Skeletal muscle tissue (tissue), 4 donors: ENCODE measurements around the gene BHLHA15. TPM values are rescaled to one million over a fixed set of nuclear protein-coding genes. Genes with fewer than 3 reads are reported as not detected.
"Not testable (repeated sequence)": the region's sequence is repeated elsewhere in the genome, so short reads cannot be mapped to it uniquely, and the experiment has no call there.

Source experiments
- H3K27ac ChIP-seq: one replicate; pipeline ENCODE4 v1.7.0; 2013; ENCODE audit warnings: mild to moderate bottlenecking, low read depth, low read length, inconsistent platforms
- H3K27me3 ChIP-seq, 3 donors: one replicate each; pipeline ENCODE4 v1.7.0; 2013; ENCODE audit warnings: low read length in 3 of 3; ENCODE audit not compliant: control insufficient read depth in 3 of 3, insufficient read depth in 3 of 3
- H3K36me3 ChIP-seq, 3 donors: one replicate each; pipeline ENCODE4 v1.7.0; 2013; ENCODE audit warnings: low read length in 3 of 3; ENCODE audit not compliant: control insufficient read depth in 3 of 3, insufficient read depth in 3 of 3
- H3K4me1 ChIP-seq, 3 donors: one replicate each; pipeline ENCODE4 v1.7.0; 2013; ENCODE audit warnings: low read length in 3 of 3, mild to moderate bottlenecking in 3 of 3; ENCODE audit not compliant: control insufficient read depth in 3 of 3, insufficient read depth in 3 of 3
- H3K4me3 ChIP-seq, 3 donors: one replicate each; pipeline ENCODE4 v1.7.0; 2013; ENCODE audit warnings: low read length in 3 of 3
- H3K9ac ChIP-seq, 3 donors: one replicate each; pipeline ENCODE4 v1.7.0; 2013; ENCODE audit warnings: low read length in 3 of 3, mild to moderate bottlenecking in 3 of 3, moderate library complexity in 2 of 3, low read depth in 1 of 3
- H3K9me3 ChIP-seq, 3 donors: one replicate each; pipeline ENCODE4 v1.7.0; 2013; ENCODE audit warnings: low read length in 3 of 3; ENCODE audit not compliant: control insufficient read depth in 3 of 3
- total RNA-seq: library from RNA; depleted of rRNA; stranded (reverse); fragments of >200 nt; gene quantifications from one replicate; pipeline ENCODE4 v1.2.3, GENCODE V29; 2014
- donor health status: Osteomylitis.

BHLHA15 gene
- total RNA-seq, 1 donor from 2014 or later, result not detected

DNA sequence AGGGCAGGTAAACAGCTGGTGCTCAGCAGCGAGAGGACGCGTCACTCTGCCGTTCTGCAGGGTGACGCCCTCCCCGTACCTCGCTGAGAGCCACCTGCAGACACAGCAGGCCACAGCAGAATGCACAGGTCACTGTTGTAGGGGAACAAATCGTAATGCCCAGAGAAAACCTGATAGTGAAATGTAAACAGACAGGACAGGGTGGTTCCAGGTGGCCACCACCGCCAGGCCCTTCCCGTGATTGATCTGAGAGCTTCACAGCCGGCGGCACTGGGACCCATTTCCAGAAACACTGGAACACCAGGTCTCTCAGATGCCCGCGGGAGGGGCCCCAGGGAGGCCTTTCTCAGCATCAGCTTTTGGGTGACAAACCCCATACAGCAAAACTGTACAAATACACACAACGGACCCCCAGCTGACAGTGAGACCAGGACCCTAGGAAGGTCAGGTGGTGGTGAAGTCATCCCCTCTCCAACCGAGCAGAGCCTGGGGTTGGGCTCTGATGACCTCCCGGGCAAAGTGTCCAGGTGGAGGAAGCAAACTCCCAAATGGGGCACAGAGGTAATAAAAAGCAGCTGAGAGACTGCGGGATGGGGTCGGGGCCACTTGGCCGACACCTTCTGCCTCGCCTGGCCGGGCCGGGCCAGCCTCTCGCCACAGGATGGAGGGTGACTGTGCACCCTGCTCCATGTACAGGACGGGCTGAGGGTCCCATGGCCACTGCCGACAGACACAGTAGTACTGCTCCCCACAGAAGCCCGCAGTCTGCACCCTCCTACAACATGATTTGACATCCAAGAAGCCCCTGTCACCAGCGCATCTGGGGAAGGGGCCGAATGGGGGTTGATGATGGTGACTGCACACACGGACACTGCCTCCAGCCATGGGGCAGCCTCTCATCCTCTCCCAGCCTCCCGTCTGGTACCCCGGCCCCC lies 4.6 kb downstream of the BHLHA15 start:
- H3K27me3 ChIP-seq, result peaks cover 0 to 6% (median 3%) of the 10 kb centered on the region in 3 donors
- H3K4me1 ChIP-seq, result peaks cover 0 to 2% (median 0%) of the 10 kb centered on the region in 3 donors
- H3K36me3 ChIP-seq, result peaks cover 2% of the 10 kb centered on the region in 3 donors
- peaks cover 0 to 3% (median 0%) of the 10 kb centered on the region in 3 donors for H3K9me3 ChIP-seq
- no peak overlapping the region for H3K4me3 ChIP-seq
- no peak overlapping the region for H3K27ac ChIP-seq
- no peak overlapping the region for H3K9ac ChIP-seq

- Histone ChIP-seq H3K27me3 (no peaks in the 10 kb centered on the region), H3K27ac (no peak overlapping the region), H3K4me1 (no peaks in the 10 kb centered on the region), H3K36me3 (peaks cover 8 to 9% (median 8%) of the 10 kb centered on the region in 3 donors), H3K9ac (no peak overlapping the region), H3K9me3 (peaks cover 0 to 3% (median 0%) of the 10 kb centered on the region in 3 donors), H3K4me3 (no peak overlapping the region)
Observed at GRCh38 chr7:98216941-98217622, 5.8 kb downstream of the BHLHA15 start.

GRCh38 chr7:98217623-98218582 lies 6.7 kb downstream of the BHLHA15 start:
- Histone ChIP-seq H3K4me3 (no peak overlapping the region), H3K9me3 (peaks cover 0 to 3% (median 0%) of the 10 kb centered on the region in 3 donors), H3K27ac (no peak overlapping the region), H3K36me3 (peaks cover 8 to 14% (median 9%) of the 10 kb centered on the region in 3 donors), H3K4me1 (no peaks in the 10 kb centered on the region), H3K27me3 (no peaks in the 10 kb centered on the region), H3K9ac (no peak overlapping the region)

DNA sequence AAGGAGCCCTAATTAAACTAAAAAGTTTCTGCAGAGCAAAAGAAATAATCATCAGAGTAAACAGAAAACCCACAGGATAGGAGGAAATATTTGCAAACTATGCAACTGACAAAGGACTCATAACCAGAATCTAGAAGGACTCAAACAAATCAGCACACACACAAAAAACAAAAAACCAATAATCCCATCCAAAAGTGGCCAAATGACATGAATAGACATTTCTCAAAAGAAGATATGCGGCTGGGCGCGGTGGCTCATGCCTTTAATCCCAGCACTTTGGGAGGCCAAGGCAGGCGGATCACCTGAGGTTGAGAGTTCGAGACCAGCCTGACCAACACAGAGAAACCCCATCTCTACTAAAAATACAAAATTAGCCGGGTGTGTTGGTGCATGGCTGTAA lies 8.1 kb downstream of the BHLHA15 start:
- not testable (repeated sequence) for H3K4me1 ChIP-seq, H3K27ac ChIP-seq, H3K9ac ChIP-seq, H3K9me3 ChIP-seq, H3K4me3 ChIP-seq, H3K27me3 ChIP-seq
- peaks cover 8 to 17% (median 13%) of the 10 kb centered on the region in 3 donors for H3K36me3 ChIP-seq

- H3K36me3 ChIP-seq, result peaks cover 14 to 25% (median 21%) of the 10 kb centered on the region in 3 donors
- H3K4me3 ChIP-seq, result no peak overlapping the region
- H3K27me3 ChIP-seq, result no peaks in the 10 kb centered on the region
- no peaks in the 10 kb centered on the region for H3K4me1 ChIP-seq
- no peak overlapping the region for H3K27ac ChIP-seq
- no peak overlapping the region for H3K9ac ChIP-seq
- peaks cover 0 to 3% (median 0%) of the 10 kb centered on the region in 3 donors for H3K9me3 ChIP-seq
Observed at GRCh38 chr7:98221611-98222532, 10.6 kb downstream of the BHLHA15 start.

GRCh38 chr7:98222533-98223195 lies 11.4 kb downstream of the BHLHA15 start:
- peaks cover 0 to 3% (median 0%) of the 10 kb centered on the region in 3 donors for H3K9me3 ChIP-seq
- H3K4me3 ChIP-seq, result no peak overlapping the region
- no peak overlapping the region for H3K9ac ChIP-seq
- no peaks in the 10 kb centered on the region for H3K4me1 ChIP-seq
- H3K27me3 ChIP-seq, result no peaks in the 10 kb centered on the region
- peaks cover 14 to 25% (median 21%) of the 10 kb centered on the region in 3 donors for H3K36me3 ChIP-seq
- no peak overlapping the region for H3K27ac ChIP-seq

- Histone ChIP-seq H3K36me3 (peaks cover 22 to 28% (median 26%) of the 10 kb centered on the region in 3 donors), H3K27ac (no peak overlapping the region), H3K4me3 (no peak overlapping the region), H3K27me3 (no peaks in the 10 kb centered on the region), H3K9ac (no peak overlapping the region), H3K9me3 (peaks cover 0 to 3% (median 0%) of the 10 kb centered on the region in 3 donors), H3K4me1 (no peaks in the 10 kb centered on the region)
Observed at GRCh38 chr7:98223351-98223897, 12.2 kb downstream of the BHLHA15 start.

DNA sequence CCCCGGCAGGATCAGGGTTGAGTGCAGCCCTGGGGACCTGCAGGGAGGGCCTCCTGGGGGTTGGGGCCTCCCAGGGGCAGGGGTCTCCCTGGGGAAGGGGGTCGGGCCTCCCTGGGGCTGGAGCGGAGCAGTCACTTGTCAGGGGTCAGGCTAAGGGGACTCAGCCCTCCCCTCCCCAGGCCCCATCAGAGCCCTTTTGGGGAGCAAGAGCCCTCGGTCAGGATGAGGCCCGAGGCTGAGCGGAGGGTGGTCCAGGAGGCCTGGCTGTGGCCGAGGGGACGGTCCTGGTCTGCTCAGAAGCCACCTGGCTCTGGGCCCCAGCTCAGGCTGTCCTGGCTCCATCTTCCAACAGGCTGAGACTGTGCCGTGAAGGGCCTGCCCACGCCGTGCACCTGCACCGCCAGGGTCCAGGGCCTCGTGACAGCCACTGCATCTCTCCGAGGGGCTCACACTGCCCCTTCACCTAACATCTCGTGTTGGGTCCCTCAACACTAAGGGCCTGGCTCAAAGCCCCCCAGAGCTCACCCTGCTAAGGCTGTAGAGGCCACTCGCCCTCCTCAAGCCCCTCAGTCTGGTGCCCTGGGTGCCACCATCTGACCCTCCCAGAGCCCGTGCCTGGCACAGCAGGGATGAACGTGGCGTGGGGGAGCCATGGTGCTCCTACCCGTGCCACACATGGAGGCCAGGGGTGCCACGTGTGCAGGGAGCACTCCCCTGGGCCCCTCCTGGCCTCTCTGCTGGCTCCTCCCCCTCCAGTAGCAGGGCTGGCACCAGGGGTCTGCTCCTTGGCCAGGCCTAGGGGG lies 12.9 kb downstream of the BHLHA15 start:
- Histone ChIP-seq H3K9ac (no peak overlapping the region), H3K4me3 (no peak overlapping the region), H3K4me1 (peaks cover 0 to 5% (median 3%) of the 10 kb centered on the region in 3 donors), H3K27ac (no peak overlapping the region), H3K27me3 (no peaks in the 10 kb centered on the region), H3K36me3 (peaks cover 22 to 28% (median 26%) of the 10 kb centered on the region in 3 donors), H3K9me3 (no peaks in the 10 kb centered on the region)
